HCT116 (cell line): ENCODE data around the gene KMT2E.

ENCODE experiments used
- CTCF ChIP-seq, 3 experiments: fragments of 200-600 bp in 1 of 3; sonication (generic) in 1 of 3; IDR thresholded peaks in 2 of 3; conservative IDR thresholded peaks in 1 of 3; 2 replicates each; pipeline ENCODE4 v1.5.1; 2012 to 2017; ENCODE audit warnings: low read depth in 2 of 3, low read length in 2 of 3, antibody characterized with exemption in 1 of 3, borderline replicate concordance in 1 of 3, control low read depth in 1 of 3, mild to moderate bottlenecking in 1 of 3, mixed read lengths in 1 of 3, mixed run types in 1 of 3, moderate library complexity in 1 of 3; ENCODE audit not compliant: insufficient read depth in 1 of 3
- EGR1 ChIP-seq: IDR thresholded peaks from 2 replicates; pipeline ENCODE4 v1.6.1; 2012; ENCODE audit warnings: low read depth
- EZH2 ChIP-seq: fragments of 200-600 bp; sonication (generic); IDR thresholded peaks from 2 replicates; pipeline ENCODE4 v1.6.1; 2017; ENCODE audit warnings: antibody characterized with exemption, mixed run types
- EZH2phosphoT487 ChIP-seq: fragments of 200-600 bp; IDR thresholded peaks from 2 replicates; pipeline ENCODE4 v1.6.1; 2018; ENCODE audit warnings: antibody characterized with exemption, borderline replicate concordance
- POLR2A ChIP-seq: IDR thresholded peaks from 2 replicates; pipeline ENCODE4 v1.7.0; 2011; ENCODE audit warnings: borderline replicate concordance; ENCODE audit not compliant: insufficient read depth, insufficient read length; ENCODE audit errors: extremely low read depth
- SP1 ChIP-seq: IDR thresholded peaks from 2 replicates; pipeline ENCODE4 v1.6.1; 2012; ENCODE audit warnings: low read depth
- SRF ChIP-seq: IDR thresholded peaks from 2 replicates; pipeline ENCODE4 v1.6.1; 2012; ENCODE audit warnings: low read depth
- YY1 ChIP-seq: IDR thresholded peaks from 2 replicates; pipeline ENCODE4 v1.6.1; 2011; ENCODE audit warnings: low read length, low read depth, moderate library complexity, mild to moderate bottlenecking; ENCODE audit not compliant: insufficient replicate concordance; ENCODE audit errors: extremely low read depth
- ZNF274 ChIP-seq: fragments of 200-500 bp; sonication (Bioruptor generic); IDR thresholded peaks from 2 replicates; pipeline ENCODE4 v1.6.1; 2014; ENCODE audit warnings: mild to moderate bottlenecking, low read depth, low read length, inconsistent platforms

- no peak for TF ChIP-seq POLR2A
- TF ChIP-seq EGR1, result no peak
- TF ChIP-seq EZH2phosphoT487, result no peak
- TF ChIP-seq YY1, result no peak
- no peak for TF ChIP-seq SRF
- no peak for TF ChIP-seq CTCF (IDR thresholded peaks at IDR 0.05 in 2 of 3, conservative IDR thresholded peaks at IDR 0.05 in 1 of 3; ENCODE audit: borderline replicate concordance in 1 of 3, insufficient read depth in 1 of 3, low read depth in 2 of 3, low read length in 2 of 3)
- no peak for TF ChIP-seq EZH2
- TF ChIP-seq SP1, result no peak
- no peak for TF ChIP-seq ZNF274
Measured at GRCh38 chr7:105007298-105007697, 6.7 kb upstream of the KMT2E start.
